HG03520 (cell line): Measurements from ENCODE around the gene KCNAB1.
"Not testable (repeated sequence)": the region's sequence is repeated elsewhere in the genome, so short reads cannot be mapped to it uniquely, and the experiment has no call there.

Source experiments
- ATAC-seq: cut with Tn5 transposase; IDR thresholded peaks from one replicate; pipeline ENCODE4 v1.9.1; 2021; ENCODE audit warnings: mild to moderate bottlenecking, moderate library complexity; ENCODE audit not compliant: unreplicated experiment

The KCNAB1 gene

GRCh38 chr3:156554842-156555687 lies 434.7 kb downstream of the KCNAB1 start, which contains the start of gene SSR3:
TSS of gene SSR3 (minus strand) at chr3:156555117. CDS start at chr3:156555089, 28 bp downstream.
- ATAC-seq: peak; percentile 99

GRCh38 chr3:156558389-156558788 lies 438.0 kb downstream of the KCNAB1 start:
- ATAC-seq: no peak

- no peak for ATAC-seq
Measured at GRCh38 chr3:156559321-156559720, 438.9 kb downstream of the KCNAB1 start.

GRCh38 chr3:156561533-156561932 lies 441.2 kb downstream of the KCNAB1 start:
- ATAC-seq: no peak

- not testable (repeated sequence) for ATAC-seq
Measured at GRCh38 chr3:156562486-156562885, 442.1 kb downstream of the KCNAB1 start.

GRCh38 chr3:156563900-156564682 lies 443.7 kb downstream of the KCNAB1 start:
- ATAC-seq: no peak

- not testable (repeated sequence) for ATAC-seq
Measured at GRCh38 chr3:156569016-156569415, 448.6 kb downstream of the KCNAB1 start.

- ATAC-seq: not testable (repeated sequence)
Measured at GRCh38 chr3:156569881-156570280, 449.5 kb downstream of the KCNAB1 start.

GRCh38 chr3:156575641-156576040 lies 455.3 kb downstream of the KCNAB1 start:
- ATAC-seq: no peak

- ATAC-seq: no peak
Measured at GRCh38 chr3:156576051-156576450, 455.7 kb downstream of the KCNAB1 start.

GRCh38 chr3:156576651-156577348 lies 456.4 kb downstream of the KCNAB1 start:
- no peak for ATAC-seq

GRCh38 chr3:156577736-156578135 lies 457.4 kb downstream of the KCNAB1 start:
- no peak for ATAC-seq

GRCh38 chr3:156579427-156579851 lies 459.1 kb downstream of the KCNAB1 start:
- ATAC-seq: no peak

GRCh38 chr3:156581033-156581432 lies 460.7 kb downstream of the KCNAB1 start:
- no peak for ATAC-seq

- ATAC-seq: no peak
Measured at GRCh38 chr3:156581954-156582353, 461.6 kb downstream of the KCNAB1 start.

- ATAC-seq: no peak
Measured at GRCh38 chr3:156582532-156583183, 462.3 kb downstream of the KCNAB1 start.

GRCh38 chr3:156583469-156583868 lies 463.1 kb downstream of the KCNAB1 start:
- ATAC-seq: no peak

GRCh38 chr3:156586905-156587759 lies 466.8 kb downstream of the KCNAB1 start:
- peak; percentile 64 for ATAC-seq

- no peak for ATAC-seq
Measured at GRCh38 chr3:156587760-156588069, 467.3 kb downstream of the KCNAB1 start.
